Spleen (tissue), 11 donors: ENCODE data around the gene ITGA4. TPM values are rescaled to one million over a fixed set of nuclear protein-coding genes. Genes with fewer than 3 reads are reported as not detected.

Experiments used
- DNase-seq: peaks from one replicate; pipeline ENCODE4 v3.0.0-alpha.2; 2020
- H3K27ac ChIP-seq, 8 donors: fragments of 200-600 bp; sonication (generic) in 7 of 8; 1 replicate in 4 of 8; 2 replicates in 4 of 8; pipeline versions ENCODE4 v1.5.0 to v1.8.0; 2016 to 2021; ENCODE audit warnings: inconsistent platforms in 4 of 8, mild to moderate bottlenecking in 4 of 8, moderate library complexity in 1 of 8
- H3K27me3 ChIP-seq, 7 donors: fragments of 200-600 bp; sonication (generic) in 6 of 7; replicated peaks in 1 of 7; 1 replicate in 4 of 7; 2 replicates in 3 of 7; pipeline versions ENCODE4 v1.5.0 to v1.8.0; 2016 to 2021; ENCODE audit warnings: inconsistent platforms in 3 of 7, mild to moderate bottlenecking in 1 of 7
- H3K36me3 ChIP-seq, 6 donors: fragments of 200-600 bp; sonication (generic) in 5 of 6; 1 replicate in 4 of 6; 2 replicates in 2 of 6; pipeline versions ENCODE4 v1.5.0 to v1.8.0; 2016 to 2021; ENCODE audit warnings: inconsistent platforms in 2 of 6
- H3K4me1 ChIP-seq, 6 donors: fragments of 200-600 bp; sonication (generic) in 5 of 6; 1 replicate in 3 of 6; 2 replicates in 3 of 6; pipeline versions ENCODE4 v1.5.0 to v1.8.0; 2016 to 2021; ENCODE audit warnings: inconsistent platforms in 3 of 6
- H3K4me3 ChIP-seq, 8 donors: fragments of 200-600 bp; sonication (generic) in 7 of 8; 1 replicate in 4 of 8; 2 replicates in 4 of 8; pipeline versions ENCODE4 v1.5.0 to v1.8.0; 2016 to 2021; ENCODE audit warnings: inconsistent platforms in 4 of 8, mild to moderate bottlenecking in 4 of 8, moderate library complexity in 2 of 8
- H3K9me3 ChIP-seq, 8 donors: fragments of 200-600 bp; sonication (generic) in 7 of 8; 1 replicate in 4 of 8; 2 replicates in 4 of 8; pipeline versions ENCODE4 v1.5.0 to v1.8.0; 2016 to 2021; ENCODE audit warnings: inconsistent platforms in 4 of 8
- CTCF ChIP-seq, 11 experiments: fragments of 200-600 bp in 7 of 11; fragments of 450-650 bp in 4 of 11; sonication (generic) in 4 of 11; IDR thresholded peaks in 8 of 11; conservative IDR thresholded peaks in 3 of 11; 1 replicate in 7 of 11; 2 replicates in 4 of 11; pipeline versions ENCODE4 v1.4.0 to v1.8.0; 2016 to 2021; ENCODE audit warnings: antibody characterized with exemption in 11 of 11, inconsistent platforms in 4 of 11, mild to moderate bottlenecking in 1 of 11
- POLR2A ChIP-seq, 3 donors: fragments of 450-650 bp; IDR thresholded peaks; one replicate each; pipeline ENCODE4 v1.5.1; 2017; ENCODE audit warnings: antibody characterized with exemption in 3 of 3, mild to moderate bottlenecking in 1 of 3
- POLR2AphosphoS5 ChIP-seq, 3 donors: sonication (generic); formaldehyde crosslinking; IDR thresholded peaks; one replicate each; pipeline ENCODE4 v1.5.1; 2017; ENCODE audit warnings: antibody characterized with exemption in 3 of 3
- WGBS, 5 donors: extraction: QIAGEN DNeasy Blood & Tissue Kit in 3 of 5; methylation state at CpG; one replicate each; pipeline versions ENCODE4 v1.1.5 to v1.1.7; 2013 to 2018; 5-methylcytosine and 5-hydroxymethylcytosine counted together
- intact Hi-C: fragments of 100-400 bp; cut with DNase I; formaldehyde crosslinking; loops from one replicate; pipeline ENCODE4 v1.15.0; 2023; ENCODE audit warnings: low total_unique reads
- polyA plus RNA-seq, 3 donors: library from polyadenylated mRNA; stranded (reverse); fragments of 200-250 nt; gene quantifications; one replicate each; pipeline ENCODE4 v1.2.1, GENCODE V29; 2013
- total RNA-seq, 7 donors: library from RNA; depleted of rRNA in 3 of 7; stranded (reverse); fragments of >200 nt in 3 of 7; fragmentation: NEBNext Ultra II Directional in 4 of 7; extraction: Animal tissue kit (Norgen Biotek cat#: 25700) in 4 of 7; gene quantifications; one replicate each; pipeline versions ENCODE4 v1.1.0 to v1.2.1, GENCODE V29; 2016 to 2021
- donor health status: healthy with polysubstance abuse.
- donor health status: DM: no; HTN: no; CAD: no; lungs with moderate emphysema.
- donor health status: DM: no; HTN: no; CAD: no.
- donor health status: Bipolar disorder and iron deficiency.
- donor health status: healthy.
- donor health status: DM: no; HTN: no; CAD: no.
- donor health status: DM: yes; HTN: yes; CAD: no.

Gene ITGA4
- total and polyA plus RNA-seq, 10 donors = 13.3 to 207 (median 147) TPM

- H3K9me3 ChIP-seq = no peaks in the 10 kb centered on the region
- no peak overlapping the region for H3K27ac ChIP-seq
- WGBS, 5 donors = 89 to 91% (median 89%) methylated on average over 4 of the region's 4 CpGs
- no peak overlapping the region for H3K4me3 ChIP-seq
- no peaks in the 10 kb centered on the region for H3K27me3 ChIP-seq
- no peaks in the 10 kb centered on the region for H3K4me1 ChIP-seq
- DNase-seq = no peak
- TF ChIP-seq POLR2A (IDR thresholded peaks at IDR 0.05) (no peak), CTCF (IDR thresholded peaks at IDR 0.05 in 8 of 11, conservative IDR thresholded peaks at IDR 0.05 in 3 of 11) (no peak)
- intact Hi-C loops = no loop called here
- H3K36me3 ChIP-seq = peaks cover 0 to 100% (median 62%) of the 10 kb centered on the region in 6 donors
Observed at GRCh38 chr2:181499231-181499630, 42.0 kb downstream of the ITGA4 start.

- Histone ChIP-seq H3K4me1 (no peaks in the 10 kb centered on the region), H3K9me3 (no peaks in the 10 kb centered on the region), H3K36me3 (peaks cover 0 to 100% (median 63%) of the 10 kb centered on the region in 6 donors), H3K4me3 (no peak overlapping the region), H3K27ac (no peak overlapping the region), H3K27me3 (no peaks in the 10 kb centered on the region)
- TF ChIP-seq CTCF (IDR thresholded peaks at IDR 0.05 in 8 of 11, conservative IDR thresholded peaks at IDR 0.05 in 3 of 11) = no peak
- no peak for TF ChIP-seq POLR2AphosphoS5 (IDR thresholded peaks at IDR 0.05)
- TF ChIP-seq POLR2A (IDR thresholded peaks at IDR 0.05) = no peak
- intact Hi-C loops = no loop called here
- WGBS, 5 donors = 92 to 94% (median 93%) methylated on average over 4 of the region's 4 CpGs
- DNase-seq = no peak
Observed at GRCh38 chr2:181500201-181500600, 43.0 kb downstream of the ITGA4 start.

- H3K4me1 ChIP-seq = peaks cover 0 to 15% (median 0%) of the 10 kb centered on the region in 6 donors
- H3K27me3 ChIP-seq = no peaks in the 10 kb centered on the region
- WGBS, 5 donors = 50 to 93% (median 66%) methylated on average over 3 of the region's 3 CpGs
- no peak overlapping the region for H3K4me3 ChIP-seq
- no peak overlapping the region for H3K27ac ChIP-seq
- no peaks in the 10 kb centered on the region for H3K9me3 ChIP-seq
- no peak for DNase-seq
- peaks cover 0 to 92% (median 54%) of the 10 kb centered on the region in 6 donors for H3K36me3 ChIP-seq
- intact Hi-C loops = no loop called here
- TF ChIP-seq POLR2A (IDR thresholded peaks at IDR 0.05) (no peak), CTCF (IDR thresholded peaks at IDR 0.05 in 8 of 11, conservative IDR thresholded peaks at IDR 0.05 in 3 of 11) (no peak), POLR2AphosphoS5 (IDR thresholded peaks at IDR 0.05) (no peak)
Observed at GRCh38 chr2:181515719-181516118, 58.5 kb downstream of the ITGA4 start.

- H3K36me3 ChIP-seq = peaks cover 0 to 91% (median 48%) of the 10 kb centered on the region in 6 donors
- TF ChIP-seq CTCF (IDR thresholded peaks at IDR 0.05 in 8 of 11, conservative IDR thresholded peaks at IDR 0.05 in 3 of 11) (no peak), POLR2A (IDR thresholded peaks at IDR 0.05) (no peak), POLR2AphosphoS5 (IDR thresholded peaks at IDR 0.05) (no peak)
- H3K27ac ChIP-seq = no peak overlapping the region
- H3K27me3 ChIP-seq = no peaks in the 10 kb centered on the region
- intact Hi-C loops = no loop called here
- H3K4me3 ChIP-seq = no peak overlapping the region
- no peak for DNase-seq
- no peaks in the 10 kb centered on the region for H3K9me3 ChIP-seq
- peaks cover 0 to 15% (median 0%) of the 10 kb centered on the region in 6 donors for H3K4me1 ChIP-seq
Observed at GRCh38 chr2:181516992-181517391, 59.8 kb downstream of the ITGA4 start.
